Measurements from ENCODE around the gene BOLA3.
"Not testable (repeated sequence)": the region's sequence is repeated elsewhere in the genome, so short reads cannot be mapped to it uniquely, and the experiment has no call there.

Gene BOLA3

DNA sequence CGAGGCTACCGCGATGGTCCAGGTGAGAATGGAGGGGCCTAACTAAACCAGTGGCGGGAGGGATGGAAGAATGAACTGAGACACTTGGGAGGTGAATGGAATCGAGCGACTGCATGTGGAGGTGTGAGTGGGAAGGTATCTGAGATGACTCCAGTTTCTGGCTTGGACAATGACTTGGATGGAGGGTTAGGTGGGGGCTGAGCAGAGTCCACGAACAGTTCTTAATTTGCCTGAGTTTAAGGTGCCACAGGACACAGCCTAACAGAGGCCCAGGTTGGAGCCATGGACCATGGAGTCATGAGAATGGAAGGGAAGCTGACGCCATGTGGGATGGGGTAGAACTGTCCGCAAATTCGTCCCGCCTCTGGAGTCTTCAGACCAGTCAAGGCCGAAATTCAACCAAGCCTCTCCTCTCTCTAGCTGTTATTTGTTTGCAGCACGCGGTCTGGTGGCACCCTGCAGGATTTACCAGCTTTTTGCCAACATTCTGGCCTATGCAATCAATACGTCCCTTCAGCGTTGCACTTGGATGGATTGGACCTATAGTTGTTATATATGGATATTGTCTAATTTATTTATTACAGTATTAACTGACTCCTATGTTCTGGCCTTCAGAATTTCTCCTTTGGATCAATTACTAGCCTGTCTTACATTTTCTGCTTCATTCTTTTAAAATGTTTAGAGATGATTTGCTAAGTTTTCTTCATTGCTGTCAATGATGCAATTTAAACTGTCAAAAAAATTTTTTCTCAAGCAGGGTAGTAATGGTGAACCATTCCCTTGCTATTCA is 940 bp upstream of the BOLA3 start:
- DNase-seq, result no peak

DNA sequence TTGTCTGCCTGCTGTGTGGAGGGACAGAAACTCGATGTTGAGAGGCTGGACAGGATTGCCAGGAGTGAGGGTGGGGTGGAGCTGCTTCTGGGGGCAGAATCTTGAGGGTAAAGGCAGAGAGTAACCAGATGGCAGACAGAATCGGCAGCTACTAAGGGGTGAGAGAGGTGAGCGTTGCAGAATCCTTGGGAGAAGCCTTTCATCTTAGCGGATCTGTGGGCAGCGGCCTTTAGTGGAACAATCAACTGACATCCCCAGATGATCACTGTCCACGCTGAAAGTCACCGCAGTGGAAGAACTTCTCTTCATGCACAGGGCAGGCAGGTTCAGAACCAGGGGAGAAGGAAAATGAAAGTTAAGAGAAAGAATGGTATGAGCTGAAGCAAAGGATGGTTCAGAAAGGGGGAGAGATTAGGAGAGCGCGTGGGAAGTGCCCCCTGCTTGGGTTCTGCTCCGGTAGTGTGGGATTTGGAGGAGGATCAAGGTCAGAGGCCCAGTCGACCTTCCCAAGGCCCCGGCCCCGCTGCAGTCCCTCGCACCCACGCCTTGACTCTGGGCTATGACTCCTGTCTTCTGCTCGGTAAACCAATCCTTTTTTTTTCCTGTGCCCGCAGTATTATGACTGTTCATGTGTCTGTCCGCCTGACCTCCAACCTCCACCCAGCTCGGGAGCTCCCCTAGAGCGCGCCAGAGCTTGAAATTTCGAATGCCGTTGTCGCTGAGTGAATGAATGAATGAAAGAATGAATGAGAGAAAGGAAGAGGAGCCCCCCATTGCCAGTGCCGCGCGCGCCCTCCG is 584 bp downstream of the BOLA3 start:
- no peak for DNase-seq

DNA sequence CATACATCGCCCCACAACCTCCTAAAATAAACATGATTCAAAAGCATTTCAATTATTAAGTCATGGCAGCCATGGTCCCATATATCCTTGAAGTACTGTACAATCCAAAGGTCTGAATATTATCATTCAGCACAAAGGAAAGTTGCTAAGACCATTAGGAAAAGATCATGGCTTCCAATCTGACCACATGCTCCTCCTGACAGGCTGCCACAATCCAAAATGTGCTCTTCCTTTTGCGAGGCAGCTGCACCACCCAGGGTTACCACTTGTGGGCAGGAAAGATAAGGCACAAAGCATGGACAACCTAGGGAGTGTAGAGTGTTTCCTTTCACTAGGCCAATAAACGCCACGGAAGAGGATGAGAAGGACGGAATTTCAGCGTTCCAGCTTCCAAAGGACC is 5.4 kb downstream of the BOLA3 start:
- DNase-seq, result no peak

DNA sequence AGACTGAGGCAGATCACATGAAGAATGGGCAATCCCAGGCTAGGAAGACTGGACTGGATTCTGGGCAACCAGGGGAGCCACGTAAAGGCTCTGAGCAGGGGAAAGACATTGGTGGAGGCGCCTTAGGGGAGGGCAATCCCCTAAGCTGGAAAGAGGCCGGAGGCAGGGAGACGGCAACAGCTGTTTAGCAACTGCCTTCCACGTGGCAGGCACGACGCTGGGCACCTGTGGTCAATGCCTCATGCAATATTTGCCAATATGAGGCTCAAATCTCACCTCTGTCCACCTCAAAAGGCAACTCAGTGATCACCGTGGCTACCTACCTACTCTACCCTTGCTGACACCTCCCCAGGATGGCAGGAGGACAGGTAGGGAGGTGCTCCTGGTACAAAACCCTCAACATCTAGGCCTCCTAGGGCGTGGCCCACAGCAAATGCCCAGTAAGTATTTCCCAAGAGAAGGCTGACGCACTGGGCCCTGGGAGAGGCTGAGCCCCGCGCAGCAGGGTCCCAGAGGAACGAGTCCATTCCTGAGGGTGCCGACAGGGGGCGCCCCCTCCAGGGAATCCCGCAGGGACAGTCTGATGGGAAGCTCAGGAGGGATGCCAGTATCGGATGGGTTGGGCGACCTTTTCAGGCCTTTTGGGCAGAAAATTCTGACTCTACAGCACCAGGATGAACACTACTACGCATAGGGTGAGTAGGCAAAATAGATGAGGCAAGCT is 8.9 kb downstream of the BOLA3 start:
- DNase-seq, result no peak

DNA sequence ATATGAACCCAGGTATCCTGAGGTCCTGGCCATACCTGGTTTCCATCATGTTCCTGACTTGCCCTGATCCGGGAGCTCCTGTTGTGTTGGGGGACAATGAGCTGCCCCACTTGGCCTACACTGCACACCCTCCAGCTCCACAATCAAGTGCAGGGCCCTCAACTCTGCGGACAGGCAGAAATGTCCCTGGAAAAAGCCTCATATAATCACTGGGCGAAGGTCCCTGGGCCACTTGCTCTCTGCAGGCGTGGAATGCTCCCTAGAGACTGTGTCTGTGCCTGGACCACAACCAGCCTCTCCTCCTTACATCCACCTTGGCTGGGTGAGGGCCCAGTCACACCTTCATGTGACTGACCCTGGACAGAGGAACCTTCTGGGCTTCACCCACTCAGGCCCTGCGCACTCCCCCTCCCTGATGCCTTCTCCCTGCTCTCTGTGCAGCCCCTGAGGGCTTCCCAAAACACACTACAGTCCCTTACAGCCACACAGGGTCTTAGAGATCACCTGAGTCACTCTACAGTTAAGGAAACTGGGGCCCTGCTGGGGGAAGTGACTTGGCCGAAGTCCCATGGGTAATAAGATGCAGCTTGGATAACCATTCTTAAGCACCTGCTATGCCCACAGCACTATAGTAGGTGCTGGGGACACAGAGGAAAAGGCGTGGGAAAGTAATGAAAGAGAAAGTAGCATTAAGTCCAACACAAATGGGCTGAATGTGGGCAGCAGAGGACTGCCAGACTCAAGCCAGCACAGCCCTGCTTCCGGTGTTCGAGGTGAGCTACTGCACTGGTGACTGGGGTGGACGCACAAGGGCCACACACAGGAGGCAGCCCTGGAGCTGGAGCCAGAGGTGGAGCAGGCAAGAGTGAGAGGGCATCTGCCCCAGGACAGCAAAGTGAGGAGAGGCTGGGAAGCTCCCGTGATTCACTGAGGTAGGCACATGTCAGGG is 9.8 kb downstream of the BOLA3 start:
- DNase-seq, result no peak

DNA sequence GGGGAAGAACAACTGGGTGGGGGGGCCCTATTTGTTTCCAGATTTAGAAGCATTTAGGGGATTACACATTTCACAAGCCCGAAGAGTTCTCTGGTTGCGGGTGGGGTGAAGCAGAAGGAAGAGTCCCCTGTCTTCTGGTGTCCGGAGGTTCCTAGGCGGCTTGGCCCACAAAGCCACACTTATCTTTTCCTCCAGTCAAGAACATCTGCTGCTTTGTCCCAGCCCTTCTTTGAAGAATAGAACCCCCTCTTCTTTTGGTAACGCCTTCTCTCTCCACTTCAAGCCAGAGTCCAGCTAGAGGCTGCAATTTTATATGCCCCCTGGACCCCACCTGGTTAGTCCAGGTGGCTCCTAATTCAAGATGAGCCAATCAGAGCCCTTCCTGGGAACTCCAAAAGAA is 15.8 kb downstream of the BOLA3 start:
- DNase-seq, result no peak

DNA sequence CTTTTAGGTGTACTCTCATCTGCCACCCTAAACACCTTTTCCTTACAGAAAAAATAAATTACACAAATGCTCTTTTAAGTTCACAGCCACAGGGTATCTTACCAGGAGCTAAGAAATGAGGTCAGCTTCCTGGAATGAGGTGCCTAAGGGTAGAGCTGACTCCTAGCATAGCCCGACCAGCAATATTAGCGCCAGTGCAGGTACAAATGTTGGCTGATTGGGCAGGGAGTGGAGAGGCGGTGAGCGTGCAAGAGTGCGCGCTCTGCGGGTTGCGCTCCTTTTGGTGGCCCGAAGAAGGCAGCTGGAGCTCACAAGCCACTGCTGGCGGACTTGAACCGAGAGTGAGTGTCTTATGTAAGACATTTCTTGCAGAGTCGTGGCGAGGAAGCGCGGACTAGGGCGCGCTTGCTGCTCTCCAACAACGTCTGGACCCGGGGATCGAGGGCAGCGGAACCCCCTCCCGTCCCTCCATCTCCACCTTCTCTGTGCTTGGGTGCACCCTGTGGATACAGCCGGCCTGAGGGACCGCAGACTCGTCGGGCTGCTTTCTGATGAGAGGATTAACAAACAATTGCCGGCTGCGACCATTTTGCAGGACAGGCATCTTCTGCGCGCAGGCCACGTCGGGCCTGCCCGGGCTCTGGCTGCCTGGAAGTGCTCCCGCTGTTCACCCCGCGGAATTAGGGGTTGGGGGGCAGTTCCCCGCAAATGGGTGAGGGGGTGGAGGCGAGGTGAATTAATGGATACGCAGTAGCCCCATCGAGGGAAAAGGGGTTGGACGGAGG is 17.3 kb downstream of the BOLA3 start:
- DNase-seq, result no peak

DNA sequence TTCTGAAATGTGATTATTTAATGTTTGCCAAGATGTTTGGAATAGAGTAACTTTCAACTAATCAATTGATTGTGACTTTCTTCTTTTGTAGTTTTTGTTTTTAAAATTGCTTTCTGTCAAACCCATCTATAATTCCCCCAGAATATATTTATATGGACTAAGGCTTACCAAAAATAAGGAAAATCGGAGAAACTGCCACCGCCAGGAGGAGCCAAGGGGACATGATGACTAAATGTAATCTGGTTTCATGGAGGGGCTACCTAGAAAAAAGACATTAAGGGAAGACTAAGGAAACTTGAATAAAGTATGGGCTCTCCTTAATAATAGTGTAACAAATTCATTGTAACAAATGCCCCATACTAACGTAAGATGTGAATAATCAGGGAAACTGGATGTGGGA is 19.5 kb downstream of the BOLA3 start:
- no peak for DNase-seq

DNA sequence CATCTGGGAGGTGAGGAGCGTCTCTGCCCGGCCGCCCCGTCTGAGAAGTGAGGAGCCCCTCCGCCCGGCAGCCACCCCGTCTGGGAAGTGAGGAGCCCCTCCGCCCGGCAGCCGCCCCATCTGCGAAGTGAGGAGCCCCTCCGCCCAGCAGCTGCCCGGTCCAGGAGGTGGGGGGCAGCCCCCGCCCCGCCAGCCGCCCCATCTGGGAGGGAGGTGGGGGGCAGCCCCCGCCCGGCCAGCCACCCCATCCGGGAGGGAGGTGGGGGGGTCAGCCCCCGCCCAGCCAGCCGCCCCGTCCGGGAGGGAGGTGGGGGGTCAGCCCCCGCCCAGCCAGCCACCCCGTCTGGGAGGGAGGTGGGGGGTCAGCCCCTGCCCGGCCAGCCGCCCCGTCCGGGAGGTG is 23.8 kb downstream of the BOLA3 start:
- not testable (repeated sequence) for DNase-seq

DNA sequence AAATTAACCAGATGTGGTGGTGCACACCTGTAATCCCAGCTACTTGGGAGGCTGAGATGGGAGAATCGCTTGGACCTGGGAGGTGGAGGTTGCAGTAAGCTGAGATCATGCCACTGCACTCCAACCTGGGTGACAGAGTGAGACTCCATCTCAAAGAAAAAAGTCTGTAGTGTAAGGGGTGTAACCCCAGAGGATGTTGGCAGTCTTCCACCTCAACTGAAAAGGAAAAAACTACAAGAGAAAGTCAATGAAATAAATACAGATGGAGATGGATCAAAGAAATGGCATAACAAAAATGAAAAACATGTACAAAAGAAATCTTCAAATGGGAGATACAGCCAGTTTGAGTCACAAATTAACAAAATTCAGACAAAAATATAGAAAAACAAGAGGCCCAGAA is 25.9 kb downstream of the BOLA3 start:
- DNase-seq, result not testable (repeated sequence)

DNA sequence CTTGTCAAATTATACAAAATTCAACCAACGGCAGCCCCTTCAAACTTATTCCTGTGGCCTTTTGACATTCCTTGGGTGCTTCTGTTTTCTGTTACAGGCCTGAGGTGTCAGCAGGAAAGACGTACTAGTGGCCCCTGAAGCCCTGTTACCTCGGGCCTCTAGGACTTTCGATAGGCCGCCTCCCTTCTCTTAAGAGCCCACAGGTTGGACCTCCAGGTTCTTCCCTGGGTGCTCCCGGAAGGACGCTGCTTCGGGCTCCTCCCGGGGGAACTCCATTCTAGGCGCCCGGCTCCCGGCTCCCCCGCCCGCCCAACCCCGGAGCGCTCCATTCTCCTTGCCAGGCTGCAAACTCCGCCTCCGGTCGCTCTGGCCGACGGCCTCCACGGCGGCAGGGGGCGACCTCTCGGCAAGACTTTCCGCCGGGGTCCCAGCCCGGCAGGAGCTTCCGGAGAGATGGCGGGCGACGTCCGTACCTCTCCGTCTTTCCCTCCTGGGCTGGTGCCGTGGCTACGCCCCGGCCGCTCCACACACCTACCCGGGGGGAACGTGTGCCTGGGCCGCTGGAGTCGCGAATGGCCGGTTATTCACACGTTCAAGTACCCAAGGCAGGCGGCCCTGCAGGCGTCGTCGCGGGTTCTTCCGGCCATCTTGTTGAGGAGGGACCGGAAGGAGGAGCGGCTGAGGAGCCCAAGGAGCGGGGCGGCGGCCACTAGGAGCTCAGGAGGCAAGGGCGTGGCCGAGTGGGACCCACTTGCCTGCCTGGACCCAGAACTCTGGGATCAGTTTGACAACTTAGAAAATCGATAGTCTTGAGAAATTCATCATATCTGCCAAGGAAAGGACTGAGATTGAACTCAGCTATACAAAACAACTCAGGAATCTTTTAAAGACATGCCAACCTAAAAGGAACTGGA is 27.5 kb downstream of the BOLA3 start:
- peak; percentile 77 for DNase-seq

DNA sequence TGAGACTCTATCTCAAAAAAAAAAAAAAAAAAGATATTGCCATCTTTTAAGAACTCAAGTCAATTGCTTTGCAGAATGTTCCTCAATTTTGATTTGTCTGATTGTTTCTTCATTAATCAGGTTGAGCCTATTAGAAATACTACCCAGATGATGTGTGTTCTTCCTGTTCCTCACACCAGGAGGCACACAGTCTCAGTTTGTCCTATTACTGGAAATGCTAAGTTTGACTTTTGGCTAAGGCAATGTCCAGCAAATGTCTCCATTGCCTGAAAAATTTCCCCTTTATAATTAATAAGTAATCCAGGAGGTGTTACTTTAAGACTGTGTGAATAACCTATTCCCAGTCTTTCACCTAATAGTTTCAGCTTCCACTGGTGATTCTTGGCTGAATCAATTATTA is 28.4 kb downstream of the BOLA3 start:
- no peak for DNase-seq

DNA sequence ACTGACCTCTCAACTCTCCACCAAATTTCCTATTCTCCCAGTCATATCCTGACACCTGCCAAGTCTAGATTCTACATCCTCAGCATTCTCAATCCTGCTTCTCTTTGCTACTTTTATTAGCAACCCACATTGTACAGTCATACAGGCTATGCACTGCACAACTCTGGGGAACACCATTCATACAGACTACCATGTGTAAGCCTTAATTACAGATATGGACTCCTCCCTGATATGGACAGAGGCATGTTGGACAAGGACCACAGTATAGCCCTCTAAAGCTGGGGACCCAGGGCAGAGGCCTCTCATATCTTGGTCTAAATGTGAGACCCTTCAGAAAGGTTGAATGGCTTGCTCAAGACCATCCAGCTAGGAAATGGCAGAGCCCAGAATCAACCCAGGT is 36.3 kb downstream of the BOLA3 start:
- DNase-seq, result no peak

DNA sequence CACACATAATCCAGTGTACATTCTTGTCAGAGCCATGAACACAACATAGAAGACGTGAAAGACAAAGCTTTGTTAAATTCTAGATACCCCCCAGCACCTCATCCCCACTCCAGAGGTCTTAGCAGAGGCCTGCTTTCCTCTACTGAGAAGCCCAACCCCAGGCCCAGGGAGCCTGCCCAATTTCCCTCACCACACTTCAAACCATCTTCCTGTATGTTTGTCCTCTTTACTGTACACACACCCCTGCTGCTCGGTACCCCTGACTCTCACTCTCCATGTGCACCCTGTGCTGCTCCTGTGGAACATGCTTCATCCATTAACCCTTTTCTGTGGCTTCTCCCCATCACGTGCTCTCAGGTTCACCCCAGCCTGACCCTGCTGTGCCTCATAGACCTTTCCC is 37.2 kb downstream of the BOLA3 start:
- no peak for DNase-seq

DNA sequence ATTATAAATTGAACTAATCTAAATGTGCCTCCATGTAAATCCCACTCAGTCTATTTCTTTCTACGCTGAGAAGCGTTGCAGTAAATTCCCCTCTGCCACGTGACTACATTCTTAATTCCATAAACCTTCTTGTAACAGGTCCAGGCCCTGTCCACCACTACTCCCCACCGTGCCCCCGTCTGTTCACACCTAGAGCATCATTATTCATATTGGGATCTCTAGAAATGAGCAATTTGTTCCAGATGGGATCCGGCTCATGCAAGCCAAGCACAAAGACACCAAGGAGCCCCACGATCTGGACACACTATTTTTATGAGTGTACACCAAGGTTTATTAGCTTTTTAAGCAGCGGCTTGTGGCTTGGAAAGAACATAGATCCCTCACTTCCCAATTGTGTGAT is 38.2 kb downstream of the BOLA3 start:
- no peak for DNase-seq

DNA sequence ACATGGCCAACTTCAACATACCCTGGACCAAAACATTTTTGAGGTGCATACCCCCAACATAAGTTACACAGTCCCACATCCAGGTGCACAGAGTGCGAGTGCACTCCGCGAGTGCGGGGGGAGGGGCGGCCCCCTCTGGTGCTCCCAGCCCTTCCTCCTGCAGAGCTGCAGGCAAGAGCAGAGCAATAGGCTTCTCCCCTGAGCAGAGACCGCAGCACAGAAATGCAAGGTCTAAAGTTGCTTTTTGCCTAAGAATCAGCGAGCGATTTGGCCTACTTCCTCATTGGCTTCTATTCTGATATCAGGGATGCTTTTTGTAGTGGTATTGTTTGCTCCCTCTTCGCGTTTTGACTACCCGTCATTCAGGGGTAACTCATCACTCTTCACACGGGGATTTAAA is 40.6 kb downstream of the BOLA3 start:
- no peak for DNase-seq

DNA sequence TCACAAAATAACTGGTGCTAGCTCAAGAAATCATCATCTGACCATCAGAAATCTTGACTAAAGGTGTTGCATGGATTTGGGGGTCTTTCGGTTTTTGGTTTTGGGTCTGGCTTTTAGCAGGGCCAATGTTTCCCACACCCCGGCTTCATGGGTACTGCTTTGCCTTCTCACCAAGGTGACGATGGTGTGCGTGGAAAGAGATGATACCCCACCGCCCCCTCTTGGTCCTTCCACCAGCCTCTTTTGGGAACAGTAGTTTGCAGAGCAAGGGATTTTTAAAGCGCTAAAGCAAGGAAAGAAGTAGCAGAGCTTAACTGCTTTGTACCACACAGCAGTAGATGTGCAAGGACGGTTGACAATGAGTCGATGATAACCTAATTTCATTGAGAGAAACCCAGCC is 42.3 kb downstream of the BOLA3 start:
- no peak for DNase-seq

DNA sequence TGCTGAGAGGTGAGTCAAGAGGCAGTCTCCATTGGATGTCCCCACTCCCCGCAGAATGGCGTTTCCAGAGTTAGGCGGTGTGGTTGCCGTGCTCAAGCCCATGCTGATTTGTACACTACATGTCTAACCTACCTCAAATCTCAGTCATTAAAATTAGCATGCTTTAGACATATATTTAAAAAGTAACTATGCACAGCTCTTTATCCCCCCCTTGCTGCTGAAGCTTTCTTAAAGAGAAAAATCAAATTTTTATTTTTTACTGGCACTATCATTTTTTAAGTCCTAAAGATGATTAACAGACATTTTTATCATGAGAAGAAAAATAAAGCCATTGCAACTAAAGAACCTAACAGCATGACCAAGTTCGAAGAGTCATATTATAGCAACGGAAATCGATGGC is 42.9 kb downstream of the BOLA3 start:
- DNase-seq, result no peak

DNA sequence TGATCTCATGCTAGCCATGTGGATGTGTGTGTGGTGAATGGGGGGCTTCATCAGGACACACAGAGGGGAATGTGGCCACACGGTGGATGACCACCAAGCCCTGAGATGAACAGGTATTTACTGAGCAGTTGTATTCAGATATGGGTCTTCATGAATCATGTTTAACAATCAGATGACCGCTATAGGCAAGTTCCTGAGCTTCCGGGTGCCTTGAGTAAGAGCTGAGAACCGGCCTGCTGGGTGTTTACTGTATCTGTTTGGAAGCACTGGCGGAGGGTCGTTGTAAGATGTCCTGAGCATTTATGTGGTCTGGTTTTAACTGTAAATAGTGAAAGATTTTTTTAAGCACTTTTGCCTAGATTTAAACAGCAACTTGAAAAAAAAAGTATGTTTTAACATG is 43.9 kb downstream of the BOLA3 start:
- no peak for DNase-seq

DNA sequence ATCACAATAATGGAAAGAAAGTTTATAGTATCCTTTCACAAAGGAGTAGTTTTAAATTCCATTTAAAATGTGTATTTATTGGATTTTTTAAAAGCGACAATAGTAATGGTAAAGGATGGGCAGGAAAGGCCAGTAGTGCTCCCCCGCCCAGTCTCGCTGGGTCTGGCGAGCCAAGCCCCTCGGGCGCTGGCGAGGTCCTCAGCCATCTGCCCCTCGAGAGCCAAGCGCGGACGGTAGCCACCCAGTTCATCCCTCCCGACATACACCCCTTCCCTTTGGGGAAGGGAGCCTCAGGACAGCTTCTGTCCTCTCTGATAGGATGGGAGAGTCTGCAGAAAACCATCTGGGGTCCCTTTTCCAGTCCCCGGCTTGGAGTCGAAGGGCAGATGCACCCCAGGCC is 45.2 kb downstream of the BOLA3 start:
- no peak for DNase-seq
